ENCODE measurements around the gene ASCL5. TPM values are rescaled to one million over a fixed set of nuclear protein-coding genes. Genes with fewer than 3 reads are reported as not detected.
A peak's percentile ranks its signal among the peaks of the same experiment; 100 is the strongest.

ASCL5 gene
- total RNA-seq, 1 experiment from 2014 or later: not detected

GRCh38 chr1:201147396-201148015 is 20.5 kb upstream of the ASCL5 start:
- Mint-ChIP-seq H3K27ac (ENCODE audit: low read depth, unreplicated experiment) (no peak overlapping the region), H3K4me1 (ENCODE audit: insufficient read depth, unreplicated experiment) (no peaks in the 10 kb centered on the region), H3K4me3 (ENCODE audit: unreplicated experiment) (no peak overlapping the region), H3K27me3 (ENCODE audit: insufficient read depth, unreplicated experiment) (no peaks in the 10 kb centered on the region), H3K9me3 (ENCODE audit: unreplicated experiment) (no peaks in the 10 kb centered on the region), H3K36me3 (ENCODE audit: insufficient read depth, unreplicated experiment) (peaks cover 47% of the 10 kb centered on the region)
- TF ChIP-seq CTCF (IDR thresholded peaks at IDR 0.05; ENCODE audit: unreplicated experiment): no peak
- POLR2A ChIA-PET: interaction anchor here (1.0 kb wide), 1 partner anchor 37 kb away, joined by 3 read pairs; no protein-coding TSS in a partner anchor
- intact Hi-C loops (cut with micrococcal nuclease): no loop called here
- CTCF ChIA-PET: interaction anchor here (0.6 to 8.1 kb wide), 17 partner anchors 11 to 261 kb away, joined by 3 to 90 read pairs (median 6); partner anchors contain the start of gene IGFN1
- no peak for DNase-seq (ENCODE audit: unreplicated experiment)
- no TSS peak for BruUV-seq (replicated peaks)

DNA sequence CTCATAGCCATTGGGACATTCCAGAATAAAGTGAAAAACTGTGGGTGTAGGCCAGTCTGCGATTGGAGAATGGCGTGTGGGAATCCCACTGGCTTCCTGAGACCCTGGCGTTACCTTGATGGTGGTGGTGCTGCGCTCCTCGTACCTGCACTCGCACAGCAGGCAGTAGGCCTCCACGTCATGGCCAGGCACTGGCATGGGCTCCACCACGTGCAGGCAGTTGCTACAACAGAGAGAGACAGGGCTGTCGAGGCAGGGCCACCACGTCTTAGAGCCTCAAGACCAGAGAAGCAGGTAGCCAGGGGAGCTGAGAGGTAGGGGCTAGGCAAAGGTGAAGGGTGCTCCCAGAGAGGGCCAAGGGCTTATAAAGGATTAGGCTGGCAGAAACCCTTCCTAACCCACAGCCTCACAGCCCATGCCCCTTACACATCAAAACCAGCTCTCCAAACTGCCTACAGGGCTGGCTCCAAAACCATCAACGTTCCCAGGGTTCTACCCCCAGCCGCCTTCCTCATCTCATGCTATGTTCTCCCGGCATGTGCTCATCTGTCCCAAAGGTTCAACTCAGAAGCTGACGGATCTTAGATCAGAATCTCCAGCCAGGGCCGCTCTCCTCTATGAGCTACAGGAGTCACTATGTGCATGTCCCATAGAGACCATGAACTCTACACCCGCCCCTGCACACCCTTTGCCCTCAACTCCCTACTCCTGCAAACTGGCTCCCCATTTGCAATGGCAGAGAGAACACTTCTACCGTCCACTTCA is 19.8 kb upstream of the ASCL5 start:
- BruUV-seq (replicated peaks): no TSS peak
- Mint-ChIP-seq H3K4me3 (ENCODE audit: unreplicated experiment) (no peak overlapping the region), H3K9me3 (ENCODE audit: unreplicated experiment) (no peaks in the 10 kb centered on the region), H3K36me3 (ENCODE audit: insufficient read depth, unreplicated experiment) (peaks cover 48% of the 10 kb centered on the region), H3K27me3 (ENCODE audit: insufficient read depth, unreplicated experiment) (no peaks in the 10 kb centered on the region), H3K27ac (ENCODE audit: low read depth, unreplicated experiment) (no peak overlapping the region), H3K4me1 (ENCODE audit: insufficient read depth, unreplicated experiment) (no peaks in the 10 kb centered on the region)
- POLR2A ChIA-PET: interaction anchor here (1.0 to 1.2 kb wide), 2 partner anchors 10 to 38 kb away, joined by 3 to 4 read pairs; no protein-coding TSS in a partner anchor
- CTCF ChIA-PET: interaction anchor here (0.6 to 8.1 kb wide), 20 partner anchors 11 to 640 kb away, joined by 3 to 90 read pairs (median 6); partner anchors contain the start of gene IGFN1
- TF ChIP-seq CTCF (IDR thresholded peaks at IDR 0.05; ENCODE audit: unreplicated experiment): no peak
- DNase-seq (ENCODE audit: unreplicated experiment): no peak
- intact Hi-C loops (cut with micrococcal nuclease): no loop called here

DNA sequence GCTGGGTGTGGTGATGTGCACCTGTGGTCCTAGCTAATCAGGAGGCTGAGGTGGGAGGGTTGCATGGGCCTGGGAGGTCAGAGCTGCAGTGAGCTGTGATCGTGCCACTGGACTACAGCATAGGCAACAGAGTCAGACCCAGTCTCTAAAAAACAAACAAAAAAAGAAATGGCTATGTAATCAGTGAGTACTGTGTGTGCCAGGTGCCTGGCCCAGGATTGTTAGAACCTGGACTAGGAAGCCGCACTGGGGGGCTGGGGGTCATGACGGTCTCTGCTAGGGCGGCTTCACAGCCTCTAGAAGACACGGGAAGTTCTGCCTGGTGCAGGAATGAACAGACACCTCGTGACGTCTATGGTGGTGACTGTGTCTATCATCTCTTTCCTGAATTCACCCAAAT is 18.8 kb upstream of the ASCL5 start:
- TF ChIP-seq CTCF (IDR thresholded peaks at IDR 0.05; ENCODE audit: unreplicated experiment): no peak
- intact Hi-C loops (cut with micrococcal nuclease): no loop called here
- Mint-ChIP-seq H3K27me3 (ENCODE audit: insufficient read depth, unreplicated experiment) (no peaks in the 10 kb centered on the region), H3K4me3 (ENCODE audit: unreplicated experiment) (no peak overlapping the region), H3K9me3 (ENCODE audit: unreplicated experiment) (no peaks in the 10 kb centered on the region), H3K27ac (ENCODE audit: low read depth, unreplicated experiment) (peak overlapping the region; percentile 41), H3K4me1 (ENCODE audit: insufficient read depth, unreplicated experiment) (no peaks in the 10 kb centered on the region), H3K36me3 (ENCODE audit: insufficient read depth, unreplicated experiment) (peaks cover 46% of the 10 kb centered on the region)
- no TSS peak for BruUV-seq (replicated peaks)
- DNase-seq (ENCODE audit: unreplicated experiment): no peak
- POLR2A ChIA-PET: interaction anchor here (0.8 to 1.2 kb wide), 2 partner anchors 9 to 76 kb away, joined by 4 read pairs; no protein-coding TSS in a partner anchor
- CTCF ChIA-PET: interaction anchor here (0.6 to 5.7 kb wide), 9 partner anchors 13 to 639 kb away, joined by 3 to 39 read pairs (median 4); no protein-coding TSS in a partner anchor

DNA sequence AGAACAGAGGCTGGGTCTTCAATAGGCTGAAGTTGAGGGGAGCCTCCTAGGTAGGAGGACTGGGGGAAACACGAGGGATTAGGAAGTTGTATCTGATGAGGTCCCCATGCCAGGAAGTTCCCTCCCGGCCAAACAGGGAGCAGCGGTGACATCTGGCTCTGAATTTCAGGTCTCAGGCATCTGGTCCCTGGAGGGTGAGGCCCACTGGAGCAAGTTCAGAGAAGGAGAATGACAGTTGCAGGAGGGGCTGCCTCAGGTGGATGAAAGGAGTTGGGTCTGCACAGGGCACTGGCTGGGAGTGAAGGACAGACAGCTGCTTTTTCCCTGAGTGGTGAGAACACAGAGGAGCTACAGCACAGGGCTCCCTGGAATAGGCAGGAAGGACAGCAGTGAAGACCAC is 18.1 kb upstream of the ASCL5 start:
- peaks cover 39% of the 10 kb centered on the region for H3K36me3 Mint-ChIP-seq (ENCODE audit: insufficient read depth, unreplicated experiment)
- TF ChIP-seq CTCF (IDR thresholded peaks at IDR 0.05; ENCODE audit: unreplicated experiment): no peak
- no TSS peak for BruUV-seq (replicated peaks)
- no peak for DNase-seq (ENCODE audit: unreplicated experiment)
- no peaks in the 10 kb centered on the region for H3K27me3 Mint-ChIP-seq (ENCODE audit: insufficient read depth, unreplicated experiment)
- no peak overlapping the region for H3K4me3 Mint-ChIP-seq (ENCODE audit: unreplicated experiment)
- intact Hi-C loops (cut with micrococcal nuclease): no loop called here
- peak overlapping the region; percentile 41 for H3K27ac Mint-ChIP-seq (ENCODE audit: low read depth, unreplicated experiment)
- CTCF ChIA-PET: interaction anchor here (0.6 to 5.7 kb wide), 8 partner anchors 9 to 216 kb away, joined by 3 to 39 read pairs (median 4); partner anchors contain the start of gene TMEM9
- POLR2A ChIA-PET: interaction anchor here (0.8 to 1.6 kb wide), 2 partner anchors 8 to 77 kb away, joined by 4 read pairs; no protein-coding TSS in a partner anchor
- H3K4me1 Mint-ChIP-seq (ENCODE audit: insufficient read depth, unreplicated experiment): no peaks in the 10 kb centered on the region
- H3K9me3 Mint-ChIP-seq (ENCODE audit: unreplicated experiment): no peaks in the 10 kb centered on the region
